GM12892 (cell line): ENCODE data around the gene BEND3.

Experiments used
- POLR2A ChIP-seq: IDR thresholded peaks from 2 replicates; pipeline ENCODE4 v1.6.1; 2011; ENCODE audit warnings: low read depth, low read length, control low read depth
- POLR2AphosphoS5 ChIP-seq: IDR thresholded peaks from 2 replicates; pipeline ENCODE4 v1.6.1; 2011; ENCODE audit warnings: low read depth, low read length, control low read depth
- TAF1 ChIP-seq: IDR thresholded peaks from 2 replicates; pipeline ENCODE4 v1.6.1; 2011; ENCODE audit warnings: low read depth, mild to moderate bottlenecking, control low read depth, low read length, borderline replicate concordance

GRCh38 chr6:107106165-107106564, 9.2 kb downstream of the BEND3 start:
- no peak for TF ChIP-seq POLR2A
- no peak for TF ChIP-seq POLR2AphosphoS5
- no peak for TF ChIP-seq TAF1
